Measurements from ENCODE around the gene HDAC8. TPM values are rescaled to one million over a fixed set of nuclear protein-coding genes. Genes with fewer than 3 reads are reported as not detected.

The HDAC8 gene
- total and polyA plus RNA-seq, 9 of the 15 experiments (the other 6 are each of a cell fraction or from before 2014, with no cell fraction given) = 18.9 to 53.8 (median 28.7) TPM

GRCh38 chrX:72532366-72532765 is 40.3 kb downstream of the HDAC8 start:
- DNase-seq (ENCODE audit: extremely low read depth in 1 of 4, low spot score in 3 of 4) = peak in 1 of 4 experiments; percentile 24
- ChIA-PET CTCF (ENCODE audit: low intra/inter-chr PET ratio) (no interaction called here), POLR2A (no interaction called here)
- no peaks in the 10 kb centered on the region for H3K9me3 ChIP-seq (replicated peaks; ENCODE audit: control insufficient read depth, insufficient read depth, low read depth, low read length)
- 18% methylated on average over 3 of the region's 3 CpGs for WGBS (ENCODE audit: insufficient coverage, low coverage, missing lambda C conversion rate)
- H3K4me3 ChIP-seq = no peak overlapping the region
- H2AFZ ChIP-seq (ENCODE audit: low read depth, low read length) = no peak overlapping the region
- H3K27me3 ChIP-seq (ENCODE audit: control insufficient read depth in 2 of 2, insufficient read depth in 2 of 2, low read length in 2 of 2) = no peaks in the 10 kb centered on the region
- TF ChIP-seq ARID1B (IDR thresholded peaks at IDR 0.05) = 0 out of 2 replicates have a peak, but pooled peaks have one; percentile 14
- TF ChIP-seq FOSL1 (tag; conservative IDR thresholded peaks at IDR 0.05) = 0 out of 2 replicates have a peak, but pooled peaks have one; percentile 21
- no peak for TF ChIP-seq ZKSCAN1 (IDR thresholded peaks at IDR 0.05; ENCODE audit: low read depth, low read length)
- no peak for TF ChIP-seq SAP30 (IDR thresholded peaks at IDR 0.05; ENCODE audit: borderline replicate concordance, insufficient read depth, low read depth, low read length, poor library complexity, severe bottlenecking)
- TF ChIP-seq ZNF384 (IDR thresholded peaks at IDR 0.05; ENCODE audit: low read depth, low read length) = 0 out of 2 replicates have a peak, but pooled peaks have one; percentile 36
- peak; percentile 39; the same call in 1 of the 2 replicates for TF ChIP-seq NFE2 (IDR thresholded peaks at IDR 0.05; ENCODE audit: low read depth)
- in situ Hi-C loops (cut with MboI) (loop anchor here (25.0 kb wide), 1 partner anchor 220 kb away; the partner anchor contains the start of gene CITED1), intact Hi-C loops (cut with micrococcal nuclease) (no loop called here)
- no peak overlapping the region for H3K9ac ChIP-seq (ENCODE audit: insufficient read depth in 1 of 2, low read depth in 2 of 2, low read length in 2 of 2)
- no TSS peak for BruUV-seq (replicated peaks)
- no peak; the same call in 2 of the 3 replicates for ATAC-seq
- H3K4me1 ChIP-seq (replicated peaks in 1 of 2; ENCODE audit: control insufficient read depth in 2 of 2, insufficient read depth in 2 of 2, low read length in 2 of 2) = peaks cover 0 to 2% of the 10 kb centered on the region in 2 experiments; a peak in 2 of 5 replicates
- no peaks in the 10 kb centered on the region; the same call in 2 of the 3 replicates for H3K79me2 ChIP-seq (ENCODE audit: control insufficient read depth, insufficient read depth, low read length)
- H4K20me1 ChIP-seq (replicated peaks; ENCODE audit: control insufficient read depth, insufficient read depth, low read length) = no peaks in the 10 kb centered on the region
- no peaks in the 10 kb centered on the region; the same call in 2 of the 3 replicates for H3K36me3 ChIP-seq (ENCODE audit: control insufficient read depth, insufficient read depth, low read length)
- no peak overlapping the region for H3K27ac ChIP-seq (ENCODE audit: extremely low read depth, low read depth, low read length)
- FAIRE-seq = peak; percentile 74
- H3K9me1 ChIP-seq (ENCODE audit: control insufficient read depth, insufficient read depth, low read length) = peaks cover 2% of the 10 kb centered on the region
- H3K4me2 ChIP-seq (ENCODE audit: insufficient read depth, low read length) = no peak overlapping the region
